HEK293 (cell line): ENCODE results near the gene SH3GLB1.

ENCODE experiments used
- ATF2 ChIP-seq: fragments of 450-650 bp; formaldehyde crosslinking; IDR thresholded peaks from 2 replicates; pipeline ENCODE4 v1.5.1; 2016; ENCODE audit warnings: missing biosample characterization, missing genetic modification characterization, low read depth
- BCL11A ChIP-seq: fragments of 450-650 bp; formaldehyde crosslinking; IDR thresholded peaks from 2 replicates; pipeline ENCODE4 v1.5.1; 2016; ENCODE audit warnings: low read depth, missing biosample characterization, missing genetic modification characterization
- KLF1 ChIP-seq: fragments of 450-650 bp; formaldehyde crosslinking; IDR thresholded peaks from 2 replicates; pipeline ENCODE4 v1.5.1; 2016; ENCODE audit warnings: missing biosample characterization, missing genetic modification characterization
- KLF16 ChIP-seq: fragments of 450-650 bp; formaldehyde crosslinking; IDR thresholded peaks from 2 replicates; pipeline ENCODE4 v1.5.1; 2017; ENCODE audit warnings: missing biosample characterization, missing genetic modification characterization
- KLF17 ChIP-seq: fragments of 450-650 bp; formaldehyde crosslinking; IDR thresholded peaks from 2 replicates; pipeline ENCODE4 v1.5.1; 2016; ENCODE audit warnings: missing biosample characterization, missing genetic modification characterization
- KLF9 ChIP-seq: fragments of 450-650 bp; formaldehyde crosslinking; IDR thresholded peaks from 2 replicates; pipeline ENCODE4 v1.5.1; 2016; ENCODE audit warnings: missing biosample characterization, missing genetic modification characterization, low read depth
- OSR2 ChIP-seq: fragments of 450-650 bp; formaldehyde crosslinking; IDR thresholded peaks from 2 replicates; pipeline ENCODE4 v1.5.1; 2016; ENCODE audit warnings: missing biosample characterization, missing genetic modification characterization
- PBX3 ChIP-seq: sonication (generic); formaldehyde crosslinking; IDR thresholded peaks from 2 replicates; pipeline ENCODE4 v1.8.1; 2022; ENCODE audit warnings: mild to moderate bottlenecking, moderate library complexity, missing genetic modification reagents
- RBAK ChIP-seq: fragments of 450-650 bp; formaldehyde crosslinking; IDR thresholded peaks from 2 replicates; pipeline ENCODE4 v1.5.1; 2016; ENCODE audit warnings: missing biosample characterization, missing genetic modification characterization
- REST ChIP-seq: fragments of 450-650 bp; formaldehyde crosslinking; IDR thresholded peaks from 2 replicates; pipeline ENCODE4 v1.5.1; 2016; ENCODE audit warnings: missing biosample characterization, missing genetic modification characterization
- SCRT2 ChIP-seq: fragments of 450-650 bp; formaldehyde crosslinking; IDR thresholded peaks from 2 replicates; pipeline ENCODE4 v1.5.1; 2016; ENCODE audit warnings: missing biosample characterization, missing genetic modification characterization
- SP7 ChIP-seq: fragments of 450-650 bp; formaldehyde crosslinking; IDR thresholded peaks from 2 replicates; pipeline ENCODE4 v1.5.1; 2016; ENCODE audit warnings: missing biosample characterization, missing genetic modification characterization
- ZBTB49 ChIP-seq: fragments of 450-650 bp; formaldehyde crosslinking; IDR thresholded peaks from 2 replicates; pipeline ENCODE4 v1.5.1; 2016; ENCODE audit warnings: missing biosample characterization, missing genetic modification characterization, low read depth
- ZFP69B ChIP-seq: fragments of 450-650 bp; formaldehyde crosslinking; IDR thresholded peaks from 2 replicates; pipeline ENCODE4 v1.5.1; 2016; ENCODE audit warnings: missing biosample characterization, missing genetic modification characterization
- ZNF10 ChIP-seq: fragments of 450-650 bp; formaldehyde crosslinking; IDR thresholded peaks from 2 replicates; pipeline ENCODE4 v1.5.1; 2017; ENCODE audit warnings: missing biosample characterization, missing genetic modification characterization
- ZNF16 ChIP-seq: fragments of 450-650 bp; formaldehyde crosslinking; IDR thresholded peaks from 2 replicates; pipeline ENCODE4 v1.5.1; 2016; ENCODE audit warnings: low read depth, missing biosample characterization, missing genetic modification characterization
- ZNF211 ChIP-seq: fragments of 450-650 bp; formaldehyde crosslinking; IDR thresholded peaks from 2 replicates; pipeline ENCODE4 v1.5.1; 2016; ENCODE audit warnings: low read depth, missing biosample characterization, missing genetic modification characterization
- ZNF239 ChIP-seq: fragments of 450-650 bp; formaldehyde crosslinking; IDR thresholded peaks from 2 replicates; pipeline ENCODE4 v1.5.1; 2016; ENCODE audit warnings: missing biosample characterization, missing genetic modification characterization
- ZNF280C ChIP-seq: fragments of 450-650 bp; formaldehyde crosslinking; IDR thresholded peaks from 2 replicates; pipeline ENCODE4 v1.5.1; 2016; ENCODE audit warnings: missing biosample characterization, missing genetic modification characterization
- ZNF416 ChIP-seq: fragments of 450-650 bp; formaldehyde crosslinking; IDR thresholded peaks from 2 replicates; pipeline ENCODE4 v1.5.1; 2016; ENCODE audit warnings: missing biosample characterization, missing genetic modification characterization
- ZNF423 ChIP-seq: fragments of 450-650 bp; formaldehyde crosslinking; IDR thresholded peaks from 2 replicates; pipeline ENCODE4 v1.5.1; 2016; ENCODE audit warnings: missing biosample characterization, missing genetic modification characterization
- ZNF621 ChIP-seq: fragments of 450-650 bp; formaldehyde crosslinking; IDR thresholded peaks from 2 replicates; pipeline ENCODE4 v1.5.1; 2017; ENCODE audit warnings: missing biosample characterization, missing genetic modification characterization
- ZNF626 ChIP-seq: fragments of 450-650 bp; sonication (Bioruptor Pico); formaldehyde crosslinking; IDR thresholded peaks from 2 replicates; pipeline ENCODE4 v1.5.1; 2018; ENCODE audit warnings: missing biosample characterization, missing genetic modification characterization, inconsistent platforms
- ZNF629 ChIP-seq: fragments of 450-650 bp; formaldehyde crosslinking; IDR thresholded peaks from 2 replicates; pipeline ENCODE4 v1.5.1; 2017; ENCODE audit warnings: missing biosample characterization, missing genetic modification characterization
- ZSCAN4 ChIP-seq: fragments of 450-650 bp; formaldehyde crosslinking; IDR thresholded peaks from 2 replicates; pipeline ENCODE4 v1.5.1; 2017; ENCODE audit warnings: missing biosample characterization, missing genetic modification characterization

Gene SH3GLB1

GRCh38 chr1:86714561-86715244, 10.3 kb downstream of the SH3GLB1 start (continued):
- TF ChIP-seq REST (tag by site-specific recombination) (no peak), ZNF423 (tag by site-specific recombination) (no peak), OSR2 (tag by site-specific recombination) (peak; percentile 21; the same call in 1 of the 2 replicates), KLF1 (tag by site-specific recombination) (no peak), SCRT2 (tag by site-specific recombination) (no peak), ZNF416 (tag by site-specific recombination) (no peak), ZNF211 (tag by site-specific recombination) (no peak), KLF17 (tag by site-specific recombination) (no peak), ZNF239 (no peak), ZNF16 (tag by site-specific recombination) (no peak), ZBTB49 (tag by site-specific recombination) (no peak), BCL11A (tag by site-specific recombination) (no peak), ZNF10 (tag by site-specific recombination) (no peak), RBAK (tag by site-specific recombination) (no peak), ATF2 (tag by site-specific recombination) (no peak), PBX3 (CRISPR knock-in tag) (no peak), ZSCAN4 (no peak), SP7 (tag by site-specific recombination) (peak; percentile 41; the same call in 1 of the 2 replicates), ZNF629 (tag by site-specific recombination) (no peak), ZNF621 (tag by site-specific recombination) (no peak), ZNF280C (tag by site-specific recombination) (no peak), KLF16 (no peak), ZNF626 (tag by site-specific recombination) (no peak), KLF9 (tag by site-specific recombination) (no peak), ZFP69B (no peak)
